GM12875 (cell line): ENCODE data around the gene ATP8B4.

ENCODE experiments used
- H3K4me3 ChIP-seq: one replicate; pipeline ENCODE4 v1.5.1; 2011; ENCODE audit warnings: low read depth, low read length, control low read depth
- CTCF ChIP-seq: IDR thresholded peaks from 2 replicates; pipeline ENCODE4 v1.5.1; 2011; ENCODE audit warnings: low read depth, mild to moderate bottlenecking, control low read depth, inconsistent platforms, low read length, moderate library complexity, borderline replicate concordance; ENCODE audit not compliant: insufficient read depth

Gene ATP8B4

GRCh38 chr15:50044406-50044805, 74.6 kb downstream of the ATP8B4 start:
- H3K4me3 ChIP-seq: no peak overlapping the region
- no peak for TF ChIP-seq CTCF

GRCh38 chr15:50042775-50043174, 76.3 kb downstream of the ATP8B4 start:
- TF ChIP-seq CTCF: no peak
- H3K4me3 ChIP-seq: no peak overlapping the region

- TF ChIP-seq CTCF: no peak
- no peak overlapping the region for H3K4me3 ChIP-seq
Measured at GRCh38 chr15:50030456-50030855, 88.6 kb downstream of the ATP8B4 start.

GRCh38 chr15:50028326-50028725, 90.7 kb downstream of the ATP8B4 start:
- no peak for TF ChIP-seq CTCF
- no peak overlapping the region for H3K4me3 ChIP-seq

GRCh38 chr15:50024281-50024680, 94.8 kb downstream of the ATP8B4 start:
- no peak for TF ChIP-seq CTCF
- no peak overlapping the region for H3K4me3 ChIP-seq

- TF ChIP-seq CTCF: no peak
- no peak overlapping the region for H3K4me3 ChIP-seq
Measured at GRCh38 chr15:50018491-50018890, 100.5 kb downstream of the ATP8B4 start.

- no peak for TF ChIP-seq CTCF
- H3K4me3 ChIP-seq: no peak overlapping the region
Measured at GRCh38 chr15:50017522-50017921, 101.5 kb downstream of the ATP8B4 start.
